Measurements from ENCODE around the gene TNFRSF21.

The TNFRSF21 gene

GRCh38 chr6:47203938-47204611, 105.6 kb downstream of the TNFRSF21 start:
- intact Hi-C loops (cut with DNase I; ENCODE audit: low total_unique reads) = no loop called here
- Histone ChIP-seq H3K9me3 (no peaks in the 10 kb centered on the region), H3K4me3 (no peak overlapping the region), H3K27me3 (no peaks in the 10 kb centered on the region), H3K4me1 (no peaks in the 10 kb centered on the region), H3K36me3 (no peaks in the 10 kb centered on the region), H3K27ac (no peak overlapping the region)
- DNase-seq = no peak
- no peak for TF ChIP-seq CTCF (IDR thresholded peaks at IDR 0.05)

- no peaks in the 10 kb centered on the region for H3K9me3 ChIP-seq
- H3K27ac ChIP-seq = no peak overlapping the region
- DNase-seq = no peak
- H3K4me1 ChIP-seq = no peaks in the 10 kb centered on the region
- H3K27me3 ChIP-seq = no peaks in the 10 kb centered on the region
- no peak for TF ChIP-seq CTCF (IDR thresholded peaks at IDR 0.05)
- H3K4me3 ChIP-seq = no peak overlapping the region
- intact Hi-C loops (cut with DNase I; ENCODE audit: low total_unique reads) = no loop called here
- H3K36me3 ChIP-seq = no peaks in the 10 kb centered on the region
Measured at GRCh38 chr6:47203266-47203937, 106.3 kb downstream of the TNFRSF21 start.

GRCh38 chr6:47202644-47203205, 107.0 kb downstream of the TNFRSF21 start:
- no peak overlapping the region for H3K4me3 ChIP-seq
- no peak overlapping the region for H3K27ac ChIP-seq
- intact Hi-C loops (cut with DNase I; ENCODE audit: low total_unique reads) = no loop called here
- no peaks in the 10 kb centered on the region for H3K9me3 ChIP-seq
- H3K4me1 ChIP-seq = no peaks in the 10 kb centered on the region
- DNase-seq = no peak
- H3K27me3 ChIP-seq = no peaks in the 10 kb centered on the region
- no peaks in the 10 kb centered on the region for H3K36me3 ChIP-seq
- TF ChIP-seq CTCF (IDR thresholded peaks at IDR 0.05) = no peak

GRCh38 chr6:47200536-47201334, 109.0 kb downstream of the TNFRSF21 start:
- H3K27ac ChIP-seq = no peak overlapping the region
- H3K9me3 ChIP-seq = no peaks in the 10 kb centered on the region
- H3K4me1 ChIP-seq = no peaks in the 10 kb centered on the region
- no peak overlapping the region for H3K4me3 ChIP-seq
- H3K36me3 ChIP-seq = no peaks in the 10 kb centered on the region
- intact Hi-C loops (cut with DNase I; ENCODE audit: low total_unique reads) = no loop called here
- no peaks in the 10 kb centered on the region for H3K27me3 ChIP-seq
- DNase-seq = no peak
- no peak for TF ChIP-seq CTCF (IDR thresholded peaks at IDR 0.05)

GRCh38 chr6:47197682-47198640, 111.7 kb downstream of the TNFRSF21 start:
- DNase-seq = no peak
- H3K27me3 ChIP-seq = no peaks in the 10 kb centered on the region
- H3K4me1 ChIP-seq = no peaks in the 10 kb centered on the region
- intact Hi-C loops (cut with DNase I; ENCODE audit: low total_unique reads) = no loop called here
- no peak overlapping the region for H3K27ac ChIP-seq
- no peaks in the 10 kb centered on the region for H3K9me3 ChIP-seq
- TF ChIP-seq CTCF (IDR thresholded peaks at IDR 0.05) = no peak
- H3K36me3 ChIP-seq = no peaks in the 10 kb centered on the region
- no peak overlapping the region for H3K4me3 ChIP-seq

Data from tibial artery (tissue), 4 donors.